ENCODE results near the gene PHF5A.

The PHF5A gene

GRCh38 chr22:41501209-41501608 is 32.7 kb upstream of the PHF5A start:
- TF ChIP-seq CTCF (conservative IDR thresholded peaks at IDR 0.05; ENCODE audit: low read depth, low read length): peak; percentile 33
- no peak overlapping the region for H3K4me3 ChIP-seq (ENCODE audit: low read depth, low read length)
- DNase-seq (ENCODE audit: low read depth): peak; percentile 29

GRCh38 chr22:41500303-41500702 is 31.8 kb upstream of the PHF5A start:
- no peak for TF ChIP-seq CTCF (conservative IDR thresholded peaks at IDR 0.05; ENCODE audit: low read depth, low read length)
- no peak for DNase-seq (ENCODE audit: low read depth)
- H3K4me3 ChIP-seq (ENCODE audit: low read depth, low read length): no peak overlapping the region

GRCh38 chr22:41499624-41500280 is 31.3 kb upstream of the PHF5A start:
- H3K4me3 ChIP-seq (ENCODE audit: low read depth, low read length): no peak overlapping the region
- no peak for TF ChIP-seq CTCF (conservative IDR thresholded peaks at IDR 0.05; ENCODE audit: low read depth, low read length)
- no peak for DNase-seq (ENCODE audit: low read depth)

GRCh38 chr22:41498303-41498835 is 29.9 kb upstream of the PHF5A start:
- H3K4me3 ChIP-seq (ENCODE audit: low read depth, low read length): no peak overlapping the region
- no peak for TF ChIP-seq CTCF (conservative IDR thresholded peaks at IDR 0.05; ENCODE audit: low read depth, low read length)
- no peak for DNase-seq (ENCODE audit: low read depth)

GRCh38 chr22:41491374-41492100 is 23.0 kb upstream of the PHF5A start:
- H3K4me3 ChIP-seq (ENCODE audit: low read depth, low read length): no peak overlapping the region
- peak; percentile 49 for DNase-seq (ENCODE audit: low read depth)
- no peak for TF ChIP-seq CTCF (conservative IDR thresholded peaks at IDR 0.05; ENCODE audit: low read depth, low read length)

GRCh38 chr22:41488596-41489385 is 20.3 kb upstream of the PHF5A start:
- no peak for DNase-seq (ENCODE audit: low read depth)
- no peak overlapping the region for H3K4me3 ChIP-seq (ENCODE audit: low read depth, low read length)
- TF ChIP-seq CTCF (conservative IDR thresholded peaks at IDR 0.05; ENCODE audit: low read depth, low read length): no peak

Measured in choroid plexus epithelial cell (primary cell).